ENCODE results near the gene DOK3.

DNA sequence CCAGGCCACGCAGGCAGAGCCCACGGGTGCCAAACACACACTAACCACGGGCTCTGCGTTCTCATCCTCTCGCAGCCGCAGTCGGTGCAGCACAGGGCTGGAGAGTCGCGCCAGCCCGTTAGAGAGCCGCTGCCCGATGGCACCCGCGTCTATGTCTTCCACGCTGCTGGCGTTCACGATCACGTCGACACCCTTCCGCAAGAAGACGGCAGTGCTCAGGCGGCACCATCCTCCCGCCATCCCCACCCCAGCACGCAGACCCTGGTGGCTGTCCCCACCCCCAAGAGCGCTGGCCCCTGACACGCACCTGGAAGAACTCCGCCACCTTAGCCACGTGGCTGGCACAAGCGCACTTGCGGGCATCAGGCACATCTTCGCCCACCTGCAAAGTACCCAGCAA is 42.2 kb downstream of the DOK3 start:
- TF ChIP-seq POLR2AphosphoS5 (IDR thresholded peaks at IDR 0.05) (no peak), CTCF (IDR thresholded peaks at IDR 0.05 in 8 of 11, conservative IDR thresholded peaks at IDR 0.05 in 3 of 11) (no peak)
